Hindlimb muscle (tissue), 1 donor: Measurements from ENCODE around the gene GPRC5D. TPM values are rescaled to one million over a fixed set of nuclear protein-coding genes. Genes with fewer than 3 reads are reported as not detected.
A peak's percentile ranks its signal among the peaks of the same experiment; 100 is the strongest.

Source experiments
- DNase-seq: peaks from one replicate; pipeline ENCODE4 v3.0.0-alpha.2; 2013
- polyA plus RNA-seq: library from polyadenylated mRNA; unstranded; fragments of 120-200 nt; gene quantifications from one replicate; pipeline ENCODE4 v1.2.1, GENCODE V29; 2013; ENCODE audit not compliant: insufficient read length

Gene GPRC5D
- polyA plus RNA-seq, 1 donor = not detected

DNA sequence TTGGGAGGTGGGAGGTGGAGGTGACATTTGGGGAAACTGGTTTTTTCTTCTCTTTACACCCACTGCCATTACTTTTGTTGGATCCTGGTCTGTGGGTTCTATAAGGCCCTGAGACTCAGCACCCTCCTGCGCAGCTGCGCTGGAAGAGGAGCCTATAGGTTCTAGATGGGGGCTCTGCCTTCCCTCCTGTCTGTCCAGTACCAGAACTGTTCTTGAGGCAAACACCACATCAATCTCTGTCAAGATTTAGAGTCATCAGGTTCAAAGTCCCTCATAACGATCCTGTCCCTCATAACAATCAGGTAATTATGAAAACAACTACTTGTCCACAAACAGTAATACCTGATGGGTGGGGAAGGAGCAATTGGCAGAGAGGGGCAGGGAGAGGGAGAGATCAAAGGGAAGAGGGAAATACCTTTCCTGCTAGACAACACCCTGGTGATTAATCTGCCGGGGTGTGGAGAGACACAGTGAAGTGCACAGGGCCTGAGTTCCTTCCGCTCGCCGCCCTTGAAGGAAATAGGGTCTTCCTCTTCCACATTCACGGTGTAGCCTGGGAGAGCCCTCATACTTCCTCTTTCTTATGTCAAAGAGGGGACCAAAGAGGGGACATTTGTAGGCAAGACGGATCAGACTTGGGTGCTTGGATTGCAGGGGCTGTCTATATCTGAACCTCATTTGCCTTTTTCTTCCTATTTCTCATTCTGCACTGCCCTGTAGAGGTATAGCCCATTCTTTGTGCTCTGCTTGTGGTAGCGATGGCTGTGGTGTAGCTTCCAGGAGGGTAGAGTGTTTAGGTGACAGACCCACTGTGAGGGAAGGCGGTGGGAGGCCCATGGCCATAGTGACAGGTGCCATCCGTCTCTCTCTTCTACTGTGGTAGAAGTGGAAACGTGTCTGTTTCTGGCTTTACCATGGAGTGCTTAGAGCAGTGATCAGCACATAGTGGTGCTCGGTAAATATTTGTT lies 48.0 kb downstream of the GPRC5D start:
- no peak for DNase-seq

DNA sequence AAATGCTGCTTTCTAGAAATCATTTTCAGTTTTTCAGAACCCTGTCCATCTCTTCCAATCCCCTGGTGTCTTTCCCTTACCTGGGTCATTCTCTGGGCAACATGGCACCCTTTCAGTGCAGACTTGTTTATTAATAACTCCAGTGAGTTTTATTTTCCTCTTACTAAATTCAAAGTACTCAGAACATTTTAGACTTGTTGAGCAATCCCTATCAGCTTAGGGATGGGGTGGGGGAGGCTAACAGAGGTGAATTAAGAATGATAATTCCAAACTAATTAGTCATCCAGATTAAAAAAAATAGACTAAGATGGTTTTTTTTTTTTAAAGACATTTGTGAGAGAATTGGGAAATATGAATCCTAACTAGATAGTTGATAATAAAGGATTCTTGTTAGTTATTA lies 49.9 kb downstream of the GPRC5D start:
- DNase-seq = no peak

DNA sequence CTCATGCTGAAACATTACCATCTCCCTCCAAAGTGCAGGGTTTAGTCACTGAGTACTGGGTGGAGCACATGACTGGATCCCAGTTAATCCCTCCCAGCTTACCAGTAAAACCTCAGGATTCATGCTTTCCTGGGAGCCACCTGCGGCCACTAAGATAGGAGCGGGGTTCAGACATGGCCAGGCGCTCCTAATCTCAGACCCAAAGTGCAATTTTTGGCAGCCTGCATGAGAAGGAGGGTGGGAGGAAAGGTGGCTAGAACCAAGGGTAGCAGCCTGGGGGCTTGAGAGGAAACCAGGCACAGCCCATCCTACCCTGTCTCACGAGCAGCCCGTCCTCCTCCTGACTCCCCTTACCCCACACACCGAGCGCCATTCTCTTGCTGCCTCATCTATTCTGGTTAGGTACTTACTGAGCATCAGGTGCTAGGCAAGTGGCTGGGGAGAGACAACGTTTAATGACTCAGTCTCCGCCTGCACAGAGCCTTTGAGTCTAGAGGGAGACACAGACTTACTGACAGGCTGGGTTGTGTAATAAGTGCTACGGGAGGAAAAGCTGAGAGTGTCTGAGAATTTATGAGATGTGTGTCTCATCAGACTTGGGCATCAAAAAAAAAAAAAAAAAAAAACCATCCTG lies 50.7 kb downstream of the GPRC5D start:
- no peak for DNase-seq

DNA sequence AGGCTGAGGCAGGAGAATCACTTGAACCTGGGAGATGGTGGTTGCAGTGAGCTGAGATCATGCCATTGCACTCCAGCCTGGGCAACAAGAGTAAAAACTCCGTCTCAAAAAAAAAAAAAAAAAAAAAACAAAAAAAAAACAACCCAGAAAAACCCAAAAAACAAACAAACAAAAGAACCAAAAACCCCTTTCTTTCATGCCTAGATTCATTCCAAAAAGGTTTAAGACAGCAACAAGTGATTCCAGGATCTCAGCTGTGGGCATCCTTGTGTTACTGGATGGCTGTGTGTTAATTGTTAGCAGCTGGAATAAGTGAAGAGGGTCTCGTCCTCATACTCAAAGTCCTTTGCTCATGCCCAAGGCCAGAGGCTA lies 51.2 kb downstream of the GPRC5D start:
- DNase-seq = no peak

DNA sequence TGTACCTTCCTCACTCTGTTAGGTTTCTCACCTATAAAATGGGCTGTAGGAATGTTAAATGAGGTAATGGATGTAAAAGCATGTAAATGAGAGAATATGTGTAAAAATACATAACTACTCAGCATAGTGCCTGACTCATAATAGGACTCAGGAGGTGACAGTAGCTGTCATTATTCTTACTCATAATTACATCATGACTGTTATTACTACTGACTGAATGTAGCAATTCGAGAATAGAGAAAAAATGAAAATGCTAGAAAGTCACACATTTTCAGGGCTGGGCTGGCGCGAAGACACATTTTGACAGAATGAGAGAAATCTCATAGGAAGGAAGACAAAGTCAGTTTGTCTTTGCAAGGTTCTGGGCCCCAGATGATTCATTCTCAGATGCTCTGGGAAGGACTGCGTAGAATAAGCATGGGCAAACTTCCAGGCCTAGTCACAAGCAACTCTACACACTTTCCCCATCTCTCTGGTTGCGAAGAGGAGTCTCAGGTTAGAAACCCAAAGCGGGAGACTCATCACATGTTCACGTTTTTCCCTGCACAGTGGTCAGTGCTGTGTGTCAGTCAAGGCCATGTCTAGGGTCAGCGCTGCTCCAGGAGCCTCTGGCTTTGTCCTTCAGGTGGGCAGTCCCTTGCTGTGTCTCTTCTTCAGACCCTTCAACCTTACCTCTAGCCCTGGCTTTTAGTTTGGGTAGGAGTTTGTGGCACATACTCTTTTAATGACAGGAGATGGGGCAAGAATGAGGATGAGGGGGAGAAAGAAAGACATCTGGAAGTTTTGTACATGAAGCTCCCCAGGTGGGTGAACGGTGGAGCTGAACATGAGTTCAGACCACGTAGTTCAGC lies 52.2 kb downstream of the GPRC5D start:
- no peak for DNase-seq

DNA sequence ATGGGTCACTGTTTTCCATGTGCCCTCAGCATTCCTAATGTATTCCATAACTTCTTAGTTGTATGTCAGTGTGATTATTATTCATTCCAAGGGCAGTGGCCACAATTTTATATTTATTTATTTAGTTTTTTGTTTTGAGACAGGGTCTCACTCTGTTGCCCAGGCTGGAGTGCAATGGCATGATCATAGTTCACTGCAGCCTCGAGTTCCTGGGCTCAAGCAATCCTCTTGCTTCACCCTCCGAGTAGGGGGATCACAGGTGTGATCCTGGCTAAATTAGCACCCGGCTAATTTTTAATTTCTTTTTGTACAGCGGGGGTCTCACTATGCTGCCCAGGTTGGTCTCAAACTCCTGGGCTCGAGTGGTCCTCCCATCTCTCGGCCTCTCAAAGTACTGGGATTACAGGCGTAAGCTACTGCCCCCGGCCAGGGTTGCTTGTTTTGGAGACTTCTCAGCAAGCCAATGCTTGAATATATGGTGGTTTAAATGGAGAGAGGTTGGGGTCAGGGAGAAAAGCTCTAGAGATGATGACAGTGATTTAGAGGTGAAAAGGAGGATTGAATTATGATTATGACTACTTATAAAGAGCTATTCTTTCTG lies 53.0 kb downstream of the GPRC5D start:
- no peak for DNase-seq

DNA sequence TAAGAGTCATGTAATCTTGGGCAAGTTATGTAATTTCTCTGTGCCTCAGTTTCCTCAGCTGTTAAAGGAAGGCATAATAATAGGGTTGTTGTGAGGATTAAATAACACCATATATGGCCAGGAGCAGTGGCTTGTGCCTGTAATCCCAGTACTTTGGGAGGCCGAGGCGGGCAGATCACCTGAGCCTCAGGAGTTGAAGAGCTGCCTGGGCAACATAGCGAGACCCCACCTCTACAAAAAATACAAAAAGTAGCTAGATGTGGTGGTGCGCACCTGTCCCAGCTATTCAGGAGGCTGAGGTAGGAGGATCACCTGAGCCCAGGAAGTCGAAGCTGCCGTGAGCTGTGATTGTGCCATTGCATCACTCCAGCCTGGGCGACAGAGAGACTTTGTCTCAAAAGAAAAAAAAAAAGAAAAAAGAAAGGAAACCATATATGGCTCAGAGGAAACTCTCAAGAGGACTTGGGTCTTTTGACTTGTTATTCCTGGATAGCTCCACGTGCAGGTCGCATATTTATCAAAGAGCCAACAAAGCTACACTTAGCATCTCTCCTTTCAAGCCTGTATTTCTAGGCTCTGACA lies 53.7 kb downstream of the GPRC5D start:
- no peak for DNase-seq

DNA sequence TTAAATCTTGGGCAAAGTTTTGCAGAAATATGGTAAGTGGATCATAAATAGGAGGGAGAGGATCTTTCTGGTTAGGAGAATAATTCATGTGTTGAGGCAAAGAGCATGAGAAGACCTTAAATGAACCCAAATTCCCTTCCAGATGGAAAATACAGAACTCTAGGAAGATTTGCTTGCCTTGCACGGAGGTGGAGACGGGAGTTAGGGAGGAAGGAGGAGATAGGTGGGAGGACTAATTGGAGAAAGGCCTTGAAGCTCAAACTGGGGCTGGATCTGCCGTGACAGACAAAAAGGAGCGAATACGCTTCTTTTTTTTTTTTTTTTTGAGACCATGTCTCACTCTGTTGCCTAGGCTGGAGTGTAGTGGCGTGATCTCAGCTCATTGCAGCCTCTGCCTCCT lies 54.7 kb downstream of the GPRC5D start:
- DNase-seq = no peak

DNA sequence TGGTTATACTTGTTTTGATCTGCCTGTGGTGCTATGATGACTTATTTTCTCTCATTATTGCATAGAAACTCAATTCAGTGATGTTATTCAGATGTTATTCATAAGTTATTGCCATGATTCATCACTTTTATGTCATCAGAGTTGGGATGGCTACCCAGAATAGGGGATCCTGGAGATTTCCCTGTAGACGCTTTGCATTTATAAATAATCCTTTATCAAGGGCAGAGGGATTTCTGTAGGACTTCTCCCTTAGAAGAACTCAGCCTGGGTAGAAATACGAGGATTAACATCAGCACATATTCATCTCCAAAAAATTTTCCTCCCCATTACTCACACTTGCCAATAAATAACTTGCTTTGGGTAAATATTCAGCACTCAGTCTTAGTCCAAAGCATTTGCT lies 55.7 kb downstream of the GPRC5D start:
- DNase-seq = no peak

DNA sequence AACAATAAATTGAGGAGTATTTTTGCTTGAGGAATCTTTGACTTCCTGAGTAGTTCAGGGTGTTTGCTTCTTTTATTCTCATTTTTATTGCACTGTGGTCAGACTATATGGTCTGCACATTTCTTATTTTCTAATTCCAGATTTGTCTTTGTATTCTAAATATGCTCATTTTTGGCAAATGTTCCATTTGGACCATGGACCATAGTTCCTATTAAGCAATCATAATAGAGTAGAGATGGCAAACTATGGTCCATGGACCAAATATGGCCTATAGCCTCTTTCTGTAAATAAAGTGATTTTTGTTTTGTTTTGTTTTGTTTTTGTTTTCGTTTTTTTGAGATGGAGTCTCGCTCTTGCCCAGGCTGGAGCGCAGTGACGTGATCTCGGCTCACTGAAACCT lies 58.5 kb downstream of the GPRC5D start:
- no peak for DNase-seq

DNA sequence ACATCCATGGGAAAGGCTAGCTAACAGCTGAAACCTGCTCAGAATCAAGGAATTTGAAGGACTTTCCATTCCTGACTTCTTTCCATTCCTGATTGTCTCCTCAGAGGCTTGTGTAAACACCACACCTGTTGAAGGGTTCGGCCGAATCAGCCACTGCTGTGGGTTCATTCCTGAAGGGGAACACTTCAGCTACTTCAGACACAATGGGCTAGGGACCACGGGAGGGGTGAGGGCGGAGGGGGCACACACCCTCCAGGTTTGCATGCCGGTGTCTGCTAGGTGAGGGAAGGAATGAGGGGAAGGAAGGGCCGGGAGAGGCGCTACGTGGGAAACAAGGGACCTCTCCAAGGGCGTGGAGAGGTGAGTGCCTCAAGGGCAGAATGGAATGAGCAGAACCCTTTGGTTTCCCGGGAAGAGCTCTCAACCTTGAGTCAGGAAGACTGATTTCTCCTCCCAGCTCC lies 59.3 kb downstream of the GPRC5D start:
- DNase-seq = no peak

DNA sequence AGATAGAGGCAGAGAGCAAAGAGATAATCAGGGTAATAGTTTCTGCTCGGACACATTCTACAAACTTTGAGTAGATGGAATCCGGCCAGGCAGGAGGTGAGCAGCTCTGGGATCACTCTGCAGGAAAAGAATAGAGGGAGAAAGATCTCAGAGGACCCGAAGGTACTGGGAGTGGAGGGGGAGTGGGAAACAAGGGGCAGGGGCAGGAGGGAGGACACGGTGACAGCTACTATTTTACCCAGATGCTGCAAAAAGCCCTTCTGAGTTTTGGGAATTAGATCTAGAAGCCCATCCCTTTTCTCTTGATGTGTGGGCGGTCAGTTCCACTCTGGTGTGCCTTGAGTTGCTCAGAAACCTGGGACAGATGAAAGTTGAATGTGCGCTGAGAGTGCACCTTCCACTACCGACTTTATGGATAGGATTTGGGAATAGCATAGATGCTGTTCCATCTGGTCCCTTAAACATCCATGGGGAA lies 60.1 kb downstream of the GPRC5D start:
- DNase-seq = no peak

DNA sequence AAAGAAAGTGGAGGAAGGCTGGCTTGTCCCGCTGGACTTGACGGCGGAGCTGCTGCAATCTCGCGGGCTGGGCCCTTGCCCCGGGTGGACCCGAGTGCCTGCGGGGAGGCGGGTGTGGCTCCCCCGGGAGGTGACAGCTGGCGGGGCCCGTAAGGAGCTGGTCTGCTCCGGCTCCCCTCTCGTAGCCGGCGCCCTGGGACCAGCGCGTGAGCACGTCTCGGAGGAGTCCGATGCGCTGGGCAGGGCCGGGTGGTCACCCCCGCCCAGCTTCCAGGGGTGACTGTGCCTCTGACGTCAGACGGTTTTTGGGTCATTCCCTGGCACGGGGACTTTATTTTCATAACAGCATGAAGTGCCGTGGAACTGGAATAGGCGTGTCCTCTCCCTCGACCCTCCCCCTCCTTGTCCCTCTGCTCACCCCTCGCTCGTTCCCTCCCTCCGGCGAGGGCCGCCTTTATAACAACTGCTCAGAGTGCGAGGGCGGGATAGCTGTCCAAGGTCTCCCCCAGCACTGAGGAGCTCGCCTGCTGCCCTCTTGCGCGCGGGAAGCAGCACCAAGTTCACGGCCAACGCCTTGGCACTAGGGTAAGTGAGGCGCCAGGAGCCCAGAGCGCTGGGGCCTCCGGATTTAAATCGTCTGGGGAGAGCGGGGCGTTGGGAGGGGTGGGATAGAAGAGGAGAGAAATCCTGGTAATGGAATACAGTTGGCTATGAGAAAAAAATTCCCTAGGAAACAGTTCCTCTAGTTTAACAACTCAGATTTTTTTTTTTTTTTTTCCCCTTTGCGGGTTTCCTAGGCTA lies 60.7 kb downstream of the GPRC5D start, which contains the start of gene GPRC5A:
Gene GPRC5A, plus strand, starts transcription at position 483 of the 801 bp plus-strand sequence. CDS start 16,688 bp downstream, outside the sequence.
- peak; percentile 89 for DNase-seq

Other genes with a start within 250 kb of the GPRC5D start
- 52.6 TPM for gene CDKN1B, start 234.8 kb downstream of the GPRC5D start, polyA plus RNA-seq
- 8.9 TPM for gene APOLD1, start 166.5 kb downstream of the GPRC5D start, polyA plus RNA-seq
- gene DDX47, start 138.8 kb downstream of the GPRC5D start, polyA plus RNA-seq = 46.3 TPM
- 1.4 TPM for gene GPRC5A, start 60.6 kb downstream of the GPRC5D start, polyA plus RNA-seq
- gene HEBP1, start 48.1 kb upstream of the GPRC5D start, polyA plus RNA-seq = 43.8 TPM
- 4.1 TPM for gene FAM234B, start 92.2 kb upstream of the GPRC5D start, polyA plus RNA-seq
- gene GSG1, start 151.5 kb upstream of the GPRC5D start, polyA plus RNA-seq = 19.1 TPM
- 111 TPM for gene EMP1, start 244.6 kb upstream of the GPRC5D start, polyA plus RNA-seq